Kidney tubule cell (primary cell): ENCODE results near the gene HCAR2.
"Not testable (repeated sequence)": the region's sequence is repeated elsewhere in the genome, so short reads cannot be mapped to it uniquely, and the experiment has no call there.

Source experiments
- DNase-seq: peaks from one replicate; pipeline ENCODE4 v3.0.0-alpha.2; 2018; ENCODE audit warnings: low spot score

HCAR2 gene

GRCh38 chr12:122702890-122703611, at the start of gene HCAR2:
TSS of gene HCAR2 (minus strand) at chr12:122703357. CDS start at chr12:122703283, 74 bp downstream.
- DNase-seq = not testable (repeated sequence)

- DNase-seq = peak; percentile 100
These were observed 49.5 kb upstream of the HCAR2 start, which contains the start of gene DENR for GRCh38 chr12:122752464-122753318. TSS of gene DENR (plus strand) at chr12:122752824. CDS start at chr12:122753702, 878 bp downstream.

GRCh38 chr12:122750781-122751515, 47.8 kb upstream of the HCAR2 start:
- DNase-seq = not testable (repeated sequence)

GRCh38 chr12:122749569-122750332, 46.6 kb upstream of the HCAR2 start:
- no peak for DNase-seq

GRCh38 chr12:122747224-122748135, 44.3 kb upstream of the HCAR2 start:
- DNase-seq = no peak

GRCh38 chr12:122743895-122744525, 40.9 kb upstream of the HCAR2 start:
- DNase-seq = no peak

GRCh38 chr12:122740351-122740750, 37.2 kb upstream of the HCAR2 start:
- DNase-seq = no peak

- no peak for DNase-seq
These were observed 35.4 kb upstream of the HCAR2 start for GRCh38 chr12:122738571-122738970.

GRCh38 chr12:122732611-122733010, 29.5 kb upstream of the HCAR2 start:
- no peak for DNase-seq

- DNase-seq = no peak
These were observed 29.0 kb upstream of the HCAR2 start for GRCh38 chr12:122732170-122732569.

- DNase-seq = peak; percentile 62
These were observed 27.3 kb upstream of the HCAR2 start, which contains the start of gene HCAR1 for GRCh38 chr12:122730215-122731014. TSS of gene HCAR1 (minus strand) at chr12:122730844. CDS start at chr12:122730339, 505 bp downstream.

GRCh38 chr12:122729583-122730214, 26.5 kb upstream of the HCAR2 start:
- no peak for DNase-seq

- DNase-seq = peak; percentile 89
These were observed 23.0 kb upstream of the HCAR2 start for GRCh38 chr12:122726080-122726558.

- DNase-seq = no peak
These were observed 22.4 kb upstream of the HCAR2 start for GRCh38 chr12:122725452-122726079.

GRCh38 chr12:122724641-122725243, 21.6 kb upstream of the HCAR2 start:
- DNase-seq = peak; percentile 41

- DNase-seq = no peak
These were observed 19.2 kb upstream of the HCAR2 start for GRCh38 chr12:122722387-122722786.

- DNase-seq = peak; percentile 81
These were observed 17.9 kb upstream of the HCAR2 start for GRCh38 chr12:122721057-122721545.
